T-helper 1 cell treated with Interleukin-12 subunit alpha and Interleukin-12 subunit beta and Interleukin-4 antibody, amounts not matched to agents 30 ng/mL and 1 ng/mL, for 36 hours (primary cell): Measurements from ENCODE around the gene NCKIPSD. TPM values are rescaled to one million over a fixed set of nuclear protein-coding genes. Genes with fewer than 3 reads are reported as not detected.

Experiments used
- intact Hi-C: fragments of 100-400 bp; cut with micrococcal nuclease; formaldehyde crosslinking; loops from one replicate; pipeline ENCODE4 v1.15.1; 2024
- total RNA-seq: library from RNA; stranded (reverse); gene quantifications from 2 replicates; pipeline ENCODE4 v1.2.3, GENCODE V29; 2022

NCKIPSD gene
- total RNA-seq, 1 donor from 2014 or later: 30.0 TPM

DNA sequence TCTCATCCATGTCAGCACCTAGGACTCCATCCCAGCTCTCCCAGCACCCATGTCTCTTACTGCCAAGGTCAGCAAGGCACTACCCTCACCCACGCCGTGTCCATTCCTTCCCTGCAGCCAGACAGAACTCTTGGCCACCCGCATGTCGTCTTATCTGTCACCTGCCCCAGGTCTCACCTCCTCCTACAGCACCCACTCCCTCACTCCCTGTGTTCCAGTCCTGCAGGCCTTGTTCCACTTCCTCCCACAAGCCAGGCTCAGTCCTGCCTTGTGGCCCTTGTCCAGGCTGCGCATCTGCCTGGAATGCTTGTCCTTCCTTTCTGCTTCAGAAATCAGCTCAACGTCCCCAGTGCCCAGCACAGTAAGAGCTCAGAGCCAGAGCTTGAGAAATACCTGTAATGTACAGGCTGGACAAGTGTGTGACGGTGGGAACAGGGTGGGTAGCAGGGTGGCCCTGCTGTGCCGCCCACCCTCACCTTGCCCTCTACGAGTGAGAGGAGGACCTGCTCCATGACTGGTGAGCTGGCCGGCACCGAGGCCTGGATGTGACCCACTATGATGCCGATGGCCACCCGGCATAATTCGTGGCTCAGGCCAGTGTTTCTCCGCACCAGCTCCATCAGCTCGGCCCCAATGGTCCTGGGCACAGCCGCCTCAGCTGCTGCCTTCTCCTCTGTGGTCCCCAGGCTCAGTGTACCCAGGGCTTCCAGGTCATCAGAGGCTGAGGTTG lies 4.7 kb downstream of the NCKIPSD start:
- intact Hi-C loops: loop anchor here (10.0 kb wide), 1 partner anchor 376 kb away; the partner anchor contains the start of gene NME6

DNA sequence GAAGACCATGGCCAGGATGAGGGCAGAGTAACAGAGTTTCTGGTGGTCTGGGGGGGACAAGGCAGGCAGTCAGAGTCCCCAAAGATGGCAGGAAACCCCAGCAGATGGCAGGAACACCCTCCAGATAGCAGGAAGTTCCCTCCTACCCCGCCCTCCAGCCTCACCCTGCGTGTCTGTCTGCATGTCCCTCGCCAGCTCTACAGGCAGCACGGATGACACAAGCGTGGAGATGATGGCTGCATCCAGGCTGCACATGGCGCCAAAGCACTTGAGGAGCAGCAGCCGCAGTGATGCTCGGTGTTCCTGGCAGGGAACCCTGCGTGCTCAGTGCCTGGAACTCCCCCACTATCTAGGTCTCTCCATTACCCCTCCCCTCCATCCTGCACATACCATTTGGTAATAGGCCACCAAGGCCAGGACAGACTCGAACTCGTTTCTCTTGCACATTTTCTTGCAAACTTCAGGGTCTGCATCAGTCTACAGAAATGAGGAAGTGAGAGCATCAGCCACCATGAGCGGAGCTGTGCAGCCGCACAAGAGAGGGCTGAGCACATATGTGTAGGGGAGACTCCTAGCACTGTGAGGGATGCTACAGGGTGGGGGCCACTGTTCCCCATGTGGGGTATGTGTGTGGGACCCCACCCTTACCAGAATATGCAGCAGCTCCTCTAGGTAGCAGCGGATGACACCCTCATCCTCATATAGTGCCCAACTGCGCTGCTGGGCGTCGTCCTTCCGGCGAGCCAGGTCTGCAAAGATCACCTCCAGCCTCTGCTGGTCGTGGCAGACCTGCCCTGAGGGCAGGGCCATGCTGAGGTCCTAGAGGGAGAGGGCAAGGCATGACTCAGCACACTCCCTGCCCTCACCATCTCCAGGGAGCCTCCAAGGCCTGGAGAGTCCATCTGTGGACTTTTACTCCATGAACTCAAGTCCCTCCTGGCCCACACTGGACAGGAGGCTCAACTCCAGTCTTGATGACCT lies 6.0 kb downstream of the NCKIPSD start:
- intact Hi-C loops: loop anchor here (10.0 kb wide), 1 partner anchor 375 kb away; the partner anchor contains the start of gene NME6

DNA sequence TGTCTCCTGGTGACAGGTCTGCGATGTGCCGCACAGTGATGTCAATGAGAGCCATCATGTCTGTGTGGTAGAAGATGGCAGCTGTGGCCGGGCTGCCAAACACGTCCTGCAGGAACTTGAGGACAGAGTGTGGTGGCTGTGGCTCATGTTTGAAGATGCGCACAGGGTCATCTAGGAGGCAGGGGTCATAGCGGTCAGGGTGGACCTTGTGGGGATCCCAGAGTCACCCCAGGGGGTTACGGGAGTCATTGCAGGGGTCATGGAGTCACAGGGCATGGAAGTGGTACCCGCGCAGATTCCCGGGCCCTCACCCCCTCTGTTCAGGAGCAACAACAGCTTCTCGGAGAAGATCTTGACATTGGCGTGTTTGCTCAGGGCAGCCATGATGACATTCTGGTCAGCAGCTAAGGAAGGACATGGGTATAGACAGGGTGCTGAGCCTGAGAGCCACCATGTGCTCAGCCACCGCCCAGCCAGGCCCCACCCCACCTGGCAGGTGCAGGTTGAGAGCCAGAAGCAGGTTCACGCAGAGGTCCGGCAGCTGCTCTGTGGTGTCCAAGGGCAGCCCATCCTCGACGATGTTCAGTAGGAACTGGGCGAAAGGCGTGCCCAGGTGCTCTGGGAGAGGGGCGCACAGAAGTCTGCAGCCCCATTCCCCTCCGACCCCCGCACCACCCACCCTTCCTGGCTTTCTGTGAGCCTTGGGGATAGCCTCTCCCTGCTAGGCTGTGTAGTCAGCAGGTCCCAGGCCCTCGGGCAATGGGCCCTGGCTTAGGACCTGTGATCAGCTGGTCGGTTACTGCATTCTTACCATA lies 6.9 kb downstream of the NCKIPSD start:
- intact Hi-C loops: no loop called here

- intact Hi-C loops: no loop called here
These were observed 7.7 kb downstream of the NCKIPSD start for GRCh38 chr3:48678056-48678455.

- intact Hi-C loops: no loop called here
These were observed 11.2 kb downstream of the NCKIPSD start for GRCh38 chr3:48674505-48674904.

GRCh38 chr3:48672522-48672921 lies 13.2 kb downstream of the NCKIPSD start:
- intact Hi-C loops: no loop called here

GRCh38 chr3:48664929-48665328 lies 20.8 kb downstream of the NCKIPSD start:
- intact Hi-C loops: loop anchor here (1.0 to 10.0 kb wide), 9 partner anchors 9 to 342 kb away; partner anchors contain the start of genes ATRIP, CCDC51, IP6K2 and NCKIPSD

GRCh38 chr3:48664313-48664644 lies 21.4 kb downstream of the NCKIPSD start:
- intact Hi-C loops: loop anchor here (1.0 to 10.0 kb wide), 9 partner anchors 8 to 343 kb away; partner anchors contain the start of genes ATRIP, CCDC51, IP6K2 and NCKIPSD

- intact Hi-C loops: loop anchor here (1.0 to 10.0 kb wide), 9 partner anchors 7 to 344 kb away; partner anchors contain the start of genes ATRIP, CCDC51, IP6K2 and NCKIPSD
These were observed 22.0 kb downstream of the NCKIPSD start for GRCh38 chr3:48663489-48664312.

DNA sequence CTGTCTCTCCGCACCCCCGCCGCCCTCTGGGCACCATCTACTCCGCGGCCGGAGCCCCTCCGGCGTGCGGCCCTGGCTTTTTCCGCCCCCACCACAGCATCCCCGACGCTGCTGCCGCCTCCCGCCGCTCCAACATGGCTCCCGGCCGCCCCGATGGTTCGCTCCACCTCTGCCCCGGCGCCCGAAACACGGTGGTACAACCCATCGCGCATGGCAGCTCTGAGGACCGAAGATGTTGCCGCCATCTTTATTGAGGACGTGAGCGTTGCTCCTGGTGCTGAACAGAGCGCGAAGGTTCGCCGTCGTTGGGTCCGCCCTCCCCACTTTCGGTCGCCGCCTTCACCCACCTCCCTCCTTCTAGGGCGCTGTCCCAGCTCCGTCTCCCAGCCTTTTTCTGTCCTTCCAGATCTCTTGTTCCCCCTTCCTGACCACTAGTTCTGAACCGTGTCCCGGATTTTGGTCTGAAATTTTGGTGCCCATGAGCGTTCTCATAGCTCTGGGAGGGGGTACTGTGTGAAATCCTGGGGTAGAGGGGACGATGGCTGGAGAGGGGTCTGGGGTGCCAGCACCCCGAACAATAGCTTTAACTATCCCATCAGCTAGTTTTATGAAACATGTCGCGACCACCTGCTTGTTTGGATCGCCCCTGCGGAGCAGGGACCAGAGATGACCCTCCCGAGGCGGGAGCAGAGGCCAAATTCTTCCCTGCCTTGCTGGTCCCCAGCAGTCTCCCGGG lies 22.8 kb downstream of the NCKIPSD start, which contains the start of gene CELSR3:
Gene CELSR3, minus strand, starts transcription at position 134 of the 736 bp plus-strand sequence. CDS start 252 bp downstream, outside the sequence.
- intact Hi-C loops: loop anchor here (5.0 to 10.0 kb wide), 2 partner anchors 218 to 344 kb away; partner anchors contain the start of genes ATRIP, CCDC51, TMA7 and WDR6

- intact Hi-C loops: loop anchor here (5.0 to 10.0 kb wide), 2 partner anchors 217 to 345 kb away; partner anchors contain the start of genes ATRIP, CCDC51, TMA7 and WDR6
These were observed 23.5 kb downstream of the NCKIPSD start for GRCh38 chr3:48662145-48662752.

DNA sequence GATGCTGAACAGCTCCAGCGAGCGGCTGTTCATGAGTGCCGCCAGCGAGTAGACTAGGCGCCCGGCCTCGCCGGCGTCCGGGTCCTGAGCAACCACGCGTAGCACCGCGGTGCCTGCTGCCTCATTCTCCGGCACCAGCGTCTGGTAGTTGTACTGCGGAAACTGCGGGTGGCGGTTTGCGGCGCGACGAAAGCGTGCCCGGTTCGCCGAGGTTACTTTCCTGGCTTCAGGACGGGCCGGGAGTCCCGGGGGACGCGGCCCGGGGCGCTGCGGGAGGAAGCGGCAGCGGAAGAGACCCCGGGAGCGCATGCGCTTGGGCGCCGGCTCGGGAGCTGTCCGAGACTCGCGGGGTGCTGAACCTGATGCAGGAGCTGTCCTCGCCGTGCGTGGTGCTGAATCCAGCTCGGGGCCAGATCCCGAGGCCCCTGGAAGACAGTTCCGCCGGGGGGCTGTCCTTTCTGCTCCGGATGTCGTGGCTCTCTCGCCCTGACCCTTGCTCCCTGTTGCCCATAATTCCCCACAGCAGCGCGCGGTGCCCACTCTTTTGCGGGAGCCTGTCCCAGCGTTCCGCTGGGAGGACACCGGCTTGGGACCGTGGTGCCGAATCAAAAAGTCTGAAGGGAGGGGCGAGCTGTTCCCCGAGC lies 24.1 kb downstream of the NCKIPSD start:
- intact Hi-C loops: loop anchor here (5.0 to 10.0 kb wide), 2 partner anchors 217 to 346 kb away; partner anchors contain the start of genes ATRIP, CCDC51, TMA7 and WDR6

DNA sequence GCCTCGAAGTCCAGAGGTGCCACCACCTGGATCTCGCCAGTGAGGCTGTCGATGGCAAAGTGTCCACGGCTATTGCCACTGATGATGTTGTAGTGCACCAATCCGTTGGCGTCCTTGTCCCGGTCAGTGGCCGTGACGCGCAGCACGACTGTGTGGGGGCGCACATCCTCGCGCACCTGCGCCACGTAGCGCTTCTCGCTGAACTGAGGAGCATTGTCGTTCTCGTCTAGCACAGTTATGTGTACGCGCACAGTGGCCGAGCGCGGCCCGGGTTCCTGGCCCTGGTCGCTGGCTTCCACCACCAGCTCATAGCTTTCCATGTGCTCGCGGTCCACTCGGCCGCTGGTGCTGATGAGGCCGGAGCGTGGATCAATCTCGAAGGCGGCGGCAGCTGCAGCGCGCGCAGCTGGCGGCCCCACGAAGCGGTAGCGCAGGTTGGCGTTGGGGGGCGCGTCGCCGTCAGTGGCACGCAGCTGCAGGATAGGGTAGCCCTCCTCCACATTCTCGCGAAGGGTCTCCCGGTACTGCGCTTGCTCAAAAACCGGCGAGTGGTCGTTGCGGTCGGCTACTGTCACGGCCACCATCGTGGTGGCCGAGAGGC lies 24.8 kb downstream of the NCKIPSD start:
- intact Hi-C loops: loop anchor here (5.0 to 10.0 kb wide), 2 partner anchors 216 to 346 kb away; partner anchors contain the start of genes ATRIP, CCDC51, TMA7 and WDR6

GRCh38 chr3:48656841-48657281 lies 28.9 kb downstream of the NCKIPSD start:
- intact Hi-C loops: loop anchor here (1.0 to 5.0 kb wide), 8 partner anchors 7 to 1642 kb away; partner anchors contain the start of genes HYAL3, IP6K2, NAA80 and NME6

DNA sequence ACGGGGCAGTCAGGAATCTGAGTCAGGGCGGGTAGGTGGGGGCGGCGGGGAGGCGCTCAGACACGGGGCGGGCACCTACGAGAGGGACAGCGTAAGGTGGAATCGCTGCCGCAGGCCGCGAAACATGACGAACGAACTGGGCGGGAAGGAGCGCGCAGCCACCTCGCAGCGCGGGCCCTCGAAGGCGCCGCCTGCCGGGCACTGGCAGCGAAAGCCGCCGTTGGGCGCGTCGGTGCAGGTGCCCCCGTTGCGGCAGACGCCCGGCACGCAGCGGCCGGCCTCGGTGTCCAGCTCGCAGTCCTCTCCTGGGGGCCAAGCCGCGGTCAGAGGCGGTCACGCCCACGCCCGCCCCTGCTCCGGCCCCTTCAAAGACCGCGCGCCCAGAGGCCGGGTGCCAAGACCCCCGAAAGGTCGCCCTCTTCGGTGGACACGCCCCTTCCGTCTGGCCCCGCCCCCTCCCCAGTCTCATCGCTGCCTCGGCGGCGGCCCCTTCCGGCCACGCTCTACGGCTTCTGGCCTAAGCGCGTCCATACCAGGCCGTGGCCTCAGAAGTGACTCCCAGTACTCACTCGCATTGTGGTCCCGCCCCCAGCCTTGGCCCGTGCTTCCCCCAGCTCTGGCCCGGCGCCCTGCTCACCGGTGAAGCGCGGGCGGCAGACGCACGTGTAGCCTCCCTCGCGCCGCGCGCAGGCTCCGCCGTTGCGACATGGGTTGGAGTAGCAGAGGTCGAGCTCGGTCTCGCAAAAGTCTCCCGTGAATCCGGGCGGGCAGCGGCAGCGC lies 29.5 kb downstream of the NCKIPSD start:
- intact Hi-C loops: loop anchor here (1.0 to 5.0 kb wide), 8 partner anchors 8 to 1643 kb away; partner anchors contain the start of genes HYAL3, IP6K2, NAA80 and NME6

GRCh38 chr3:48655606-48656005 lies 30.1 kb downstream of the NCKIPSD start:
- intact Hi-C loops: loop anchor here (1.0 to 5.0 kb wide), 8 partner anchors 9 to 1643 kb away; partner anchors contain the start of genes HYAL3, IP6K2, NAA80 and NME6
